ENCODE measurements around the gene SYNDIG1. TPM values are rescaled to one million over a fixed set of nuclear protein-coding genes. Genes with fewer than 3 reads are reported as not detected.
"Not testable (repeated sequence)": the region's sequence is repeated elsewhere in the genome, so short reads cannot be mapped to it uniquely, and the experiment has no call there.

The SYNDIG1 gene
- total RNA-seq, 2 donors from 2014 or later = not detected

DNA sequence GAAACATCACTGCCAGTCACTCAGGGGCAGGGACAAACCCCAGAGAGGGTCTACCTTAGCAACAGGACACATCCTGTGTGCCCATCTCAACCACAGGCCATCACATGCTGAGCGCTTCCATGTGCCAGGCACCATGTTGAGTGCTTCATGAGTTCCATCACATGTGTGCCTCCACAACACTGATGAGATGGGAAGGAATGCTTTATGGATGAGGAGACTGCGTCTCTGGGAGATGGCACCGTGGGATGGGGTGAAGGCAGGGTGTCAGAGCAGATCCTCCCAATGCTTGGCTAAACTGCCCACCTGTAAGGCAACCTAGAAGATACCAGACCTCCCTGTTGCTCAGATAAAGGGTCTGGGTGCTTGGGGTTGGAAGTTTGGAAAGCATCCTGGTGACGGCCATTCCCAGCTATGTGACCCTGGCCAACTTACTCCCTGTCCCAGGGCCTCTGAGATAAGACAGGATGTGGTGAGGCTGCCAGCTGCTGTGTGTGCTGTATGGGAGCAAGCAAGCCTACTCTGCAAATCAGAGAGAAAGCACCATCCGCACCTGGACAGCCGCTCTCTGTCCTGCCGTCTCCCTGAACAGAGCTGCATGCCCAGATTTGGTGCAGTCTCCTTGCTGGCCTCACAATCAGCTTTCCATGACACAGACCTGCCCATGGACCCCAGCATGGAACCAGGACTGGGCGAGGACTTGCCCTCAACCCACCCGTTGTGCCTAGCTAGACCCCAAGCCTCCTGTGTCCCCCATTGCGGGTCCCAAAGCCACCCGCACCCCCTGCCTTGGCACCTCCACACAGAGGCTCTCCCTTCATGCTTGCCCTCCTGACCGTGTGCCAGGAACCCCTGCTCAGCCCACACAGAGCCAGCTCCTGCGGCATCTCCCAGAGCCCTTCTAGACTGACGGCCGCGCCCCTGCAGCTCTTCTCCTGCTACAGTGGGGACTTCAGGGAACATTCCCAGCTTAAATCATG lies 143.7 kb downstream of the SYNDIG1 start:
- H3K27ac Mint-ChIP-seq = no peak overlapping the region
- no peak for DNase-seq (ENCODE audit: low spot score in 2 of 2)
- no peaks in the 10 kb centered on the region for H3K9me3 Mint-ChIP-seq
- no peak for ATAC-seq
- H3K36me3 Mint-ChIP-seq = no peaks in the 10 kb centered on the region

GRCh38 chr20:24614341-24614740 lies 144.9 kb downstream of the SYNDIG1 start:
- ATAC-seq = no peak

DNA sequence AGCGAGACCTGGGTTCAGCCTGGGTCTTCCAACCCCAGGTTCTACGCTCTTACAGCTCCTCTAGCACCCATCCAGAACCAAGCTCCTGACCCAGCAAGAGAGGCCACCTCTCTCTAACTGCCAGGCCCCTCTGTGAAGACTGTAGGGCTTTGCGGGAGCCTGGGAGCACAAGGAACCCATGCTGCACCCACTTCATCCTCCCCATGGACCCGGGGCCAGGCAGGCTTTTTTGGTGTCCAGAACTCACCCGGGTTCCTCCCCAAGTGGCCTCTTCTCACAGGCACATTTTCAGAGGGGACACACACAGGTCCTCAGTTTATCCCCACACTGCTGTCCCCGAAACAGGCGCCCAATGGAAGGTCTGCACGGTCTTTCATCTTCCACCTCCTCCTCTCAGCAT lies 145.9 kb downstream of the SYNDIG1 start:
- H3K9me3 Mint-ChIP-seq = no peaks in the 10 kb centered on the region

More at GRCh38 chr20:24614341-24614740, 144.9 kb downstream of the SYNDIG1 start:
- Mint-ChIP-seq H3K9me3 (no peaks in the 10 kb centered on the region), H3K36me3 (no peaks in the 10 kb centered on the region), H3K27ac (no peak overlapping the region)
- DNase-seq (ENCODE audit: low spot score in 2 of 2) = no peak

DNA sequence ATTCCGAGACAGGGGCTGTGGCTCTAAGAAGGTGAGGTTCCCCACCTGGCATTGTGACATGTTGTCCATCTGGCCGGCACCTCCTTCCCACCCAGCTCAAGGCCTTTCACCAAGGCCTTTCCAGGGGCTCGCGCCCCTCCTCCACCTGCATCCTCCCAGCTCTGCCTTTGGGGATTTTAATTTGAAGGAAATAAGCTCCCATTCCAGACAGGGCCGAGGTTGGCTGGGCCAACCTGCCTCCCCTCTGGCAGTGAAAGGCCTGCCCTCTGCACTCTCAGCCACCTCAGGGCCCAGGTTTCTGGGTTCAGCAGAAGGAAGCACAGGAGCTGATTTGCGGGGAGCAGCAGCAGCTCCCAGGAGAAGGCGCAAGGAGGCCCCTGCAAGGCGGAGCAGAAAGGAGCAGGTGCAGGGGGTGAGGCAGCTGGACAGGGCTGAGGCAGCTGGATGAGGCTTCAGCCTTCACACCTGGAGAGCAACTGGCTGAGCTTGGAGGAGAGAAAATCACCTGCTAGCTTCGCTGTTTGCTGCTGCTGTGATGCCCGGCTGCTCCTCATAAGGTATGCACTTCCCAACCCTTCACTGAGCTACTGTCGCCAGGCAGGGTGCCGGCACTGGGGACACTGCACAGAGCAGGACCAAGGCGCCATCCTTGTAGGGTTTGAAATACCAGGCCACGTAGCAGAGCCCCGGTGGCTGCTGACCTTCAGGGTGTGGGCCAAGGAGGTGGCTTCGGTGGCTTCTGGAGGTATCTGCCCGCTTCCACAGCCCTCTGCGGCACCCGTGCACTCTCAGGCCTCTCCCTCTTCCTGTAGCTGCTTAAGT lies 147.0 kb downstream of the SYNDIG1 start:
- Mint-ChIP-seq H3K9me3 (no peaks in the 10 kb centered on the region), H3K27ac (no peak overlapping the region), H3K36me3 (no peaks in the 10 kb centered on the region)
- ATAC-seq (no peak), DNase-seq (ENCODE audit: low spot score in 2 of 2) (no peak)

More for the DNA sequence above, 145.9 kb downstream of the SYNDIG1 start:
- DNase-seq (ENCODE audit: low spot score in 2 of 2) (no peak), ATAC-seq (no peak)
- no peaks in the 10 kb centered on the region for H3K36me3 Mint-ChIP-seq
- no peak overlapping the region for H3K27ac Mint-ChIP-seq

DNA sequence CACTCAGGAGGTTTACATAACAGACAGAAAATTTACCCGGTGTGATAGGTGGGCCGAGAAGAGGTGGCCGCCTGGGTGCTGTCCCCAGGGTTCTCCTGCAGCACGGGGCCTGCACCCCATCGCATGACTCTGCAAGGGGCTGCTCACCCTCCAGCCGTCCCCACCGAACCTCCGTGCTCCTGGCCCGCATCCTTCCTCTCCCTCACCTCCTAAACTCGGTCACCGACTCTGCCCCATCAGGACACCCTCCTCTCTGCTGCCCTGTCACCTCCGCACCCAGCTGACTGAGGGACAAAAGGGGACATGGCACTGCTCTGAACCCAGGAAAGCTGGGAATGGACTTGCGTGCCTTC lies 147.6 kb downstream of the SYNDIG1 start:
- Mint-ChIP-seq H3K9me3 (no peaks in the 10 kb centered on the region), H3K36me3 (no peaks in the 10 kb centered on the region), H3K27ac (no peak overlapping the region)
- ATAC-seq (no peak), DNase-seq (ENCODE audit: low spot score in 2 of 2) (no peak)

GRCh38 chr20:24617757-24618450 lies 148.5 kb downstream of the SYNDIG1 start:
- DNase-seq (ENCODE audit: low spot score in 2 of 2) (no peak), ATAC-seq (no peak)
- no peaks in the 10 kb centered on the region for H3K36me3 Mint-ChIP-seq
- H3K9me3 Mint-ChIP-seq = no peaks in the 10 kb centered on the region
- no peak overlapping the region for H3K27ac Mint-ChIP-seq

- Mint-ChIP-seq H3K36me3 (no peaks in the 10 kb centered on the region), H3K9me3 (no peaks in the 10 kb centered on the region), H3K27ac (no peak overlapping the region)
- DNase-seq (ENCODE audit: low spot score in 2 of 2) (no peak), ATAC-seq (no peak)
Observed at GRCh38 chr20:24618739-24619138, 149.3 kb downstream of the SYNDIG1 start.

DNA sequence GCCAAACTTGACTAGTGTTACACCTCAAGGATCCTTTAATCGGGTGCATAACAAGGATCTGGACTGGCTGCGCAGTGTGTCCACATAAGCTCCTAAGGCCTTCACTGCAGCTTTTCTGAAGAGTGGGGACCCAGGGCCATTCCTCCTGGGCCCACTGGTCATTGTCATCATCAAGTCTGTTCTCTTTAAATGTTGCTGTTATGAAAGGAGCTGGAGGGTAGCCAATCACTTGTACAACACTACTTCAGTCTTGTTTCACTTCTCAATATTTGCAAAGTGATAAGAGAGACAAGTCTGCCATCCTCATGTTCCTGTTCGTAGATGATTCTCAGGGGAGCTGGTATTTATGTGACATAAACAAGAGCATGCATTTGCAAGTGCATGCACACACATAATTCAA lies 149.8 kb downstream of the SYNDIG1 start:
- Mint-ChIP-seq H3K27ac (no peak overlapping the region), H3K9me3 (no peaks in the 10 kb centered on the region), H3K36me3 (no peaks in the 10 kb centered on the region)
- ATAC-seq (no peak), DNase-seq (ENCODE audit: low spot score in 2 of 2) (no peak)

DNA sequence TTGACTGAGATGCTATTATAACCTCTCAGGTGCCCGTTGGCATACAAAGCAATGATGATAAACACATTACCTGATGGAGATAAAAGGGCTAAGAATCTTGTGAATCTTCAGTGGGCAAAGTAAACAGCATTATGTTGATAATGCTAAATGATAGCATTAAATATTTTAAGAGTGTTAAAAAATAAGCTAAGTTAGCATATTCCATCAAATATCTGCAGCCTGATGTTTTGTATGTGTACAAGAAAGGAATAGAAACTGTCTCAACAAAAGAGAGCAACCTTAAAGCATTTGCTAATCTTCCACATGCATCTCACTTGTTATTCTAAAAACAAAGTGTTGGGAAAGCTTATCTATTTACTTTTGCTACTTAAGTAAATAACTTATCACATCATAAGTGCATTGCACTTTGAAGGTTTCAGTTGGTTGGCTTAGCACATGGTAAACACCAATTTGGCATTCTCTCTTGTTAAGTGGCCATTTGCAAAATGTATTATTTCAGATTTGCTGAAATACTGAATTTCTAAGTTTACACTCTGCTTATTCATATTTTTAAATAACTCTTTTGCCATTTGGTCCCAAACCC lies 151.6 kb downstream of the SYNDIG1 start:
- no peaks in the 10 kb centered on the region for H3K9me3 Mint-ChIP-seq
- DNase-seq (ENCODE audit: low spot score in 2 of 2) = no peak
- ATAC-seq = no peak
- no peaks in the 10 kb centered on the region for H3K36me3 Mint-ChIP-seq
- no peak overlapping the region for H3K27ac Mint-ChIP-seq

- no peaks in the 10 kb centered on the region for H3K9me3 Mint-ChIP-seq
- DNase-seq (ENCODE audit: low spot score in 2 of 2) (no peak), ATAC-seq (no peak)
- no peak overlapping the region for H3K27ac Mint-ChIP-seq
- no peaks in the 10 kb centered on the region for H3K36me3 Mint-ChIP-seq
Observed at GRCh38 chr20:24622856-24623255, 153.4 kb downstream of the SYNDIG1 start.

GRCh38 chr20:24626141-24626540 lies 156.7 kb downstream of the SYNDIG1 start:
- not testable (repeated sequence) for H3K36me3 Mint-ChIP-seq, H3K27ac Mint-ChIP-seq, ATAC-seq, H3K9me3 Mint-ChIP-seq
- peak in 1 of 2 donors; percentile 33 for DNase-seq (ENCODE audit: low spot score in 2 of 2)

GRCh38 chr20:24627291-24627690 lies 157.9 kb downstream of the SYNDIG1 start:
- Mint-ChIP-seq H3K27ac (no peak overlapping the region), H3K9me3 (no peaks in the 10 kb centered on the region), H3K36me3 (no peaks in the 10 kb centered on the region)

DNA sequence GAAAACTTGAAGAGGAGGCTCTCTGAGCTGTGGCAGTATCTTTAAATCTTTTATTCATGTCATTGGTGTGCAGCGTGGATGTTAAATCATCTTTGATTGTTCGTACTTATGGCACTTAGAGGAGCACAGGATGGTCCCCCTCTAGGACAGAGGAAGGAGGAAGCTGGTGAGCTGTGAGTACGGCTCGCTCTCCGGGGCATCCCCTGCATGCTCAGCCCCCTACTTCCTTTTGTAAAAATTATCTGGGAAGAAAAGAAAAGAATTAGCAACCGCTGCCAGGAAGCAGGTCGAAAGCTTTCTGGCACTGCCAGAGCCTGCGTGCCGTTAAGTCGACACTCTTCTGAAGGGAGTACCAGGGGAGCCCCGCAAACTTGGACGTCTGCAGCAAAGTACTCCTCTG lies 158.5 kb downstream of the SYNDIG1 start:
- DNase-seq (ENCODE audit: low spot score in 2 of 2) (peak in 1 of 2 donors; percentile 26), ATAC-seq (no peak)
- Mint-ChIP-seq H3K27ac (no peak overlapping the region), H3K9me3 (no peaks in the 10 kb centered on the region), H3K36me3 (no peaks in the 10 kb centered on the region)

More at GRCh38 chr20:24627291-24627690, 157.9 kb downstream of the SYNDIG1 start:
- DNase-seq (ENCODE audit: low spot score in 2 of 2) = no peak
- ATAC-seq = no peak

GRCh38 chr20:24628985-24629384 lies 159.6 kb downstream of the SYNDIG1 start:
- ATAC-seq (no peak), DNase-seq (ENCODE audit: low spot score in 2 of 2) (peak in 1 of 2 donors; percentile 20)
- Mint-ChIP-seq H3K36me3 (no peaks in the 10 kb centered on the region), H3K9me3 (no peaks in the 10 kb centered on the region), H3K27ac (peak overlapping the region in 1 of 2 donors; percentile 6)

GRCh38 chr20:24629668-24630067 lies 160.2 kb downstream of the SYNDIG1 start:
- Mint-ChIP-seq H3K27ac (peak overlapping the region in 1 of 2 donors; percentile 6), H3K36me3 (no peaks in the 10 kb centered on the region), H3K9me3 (no peaks in the 10 kb centered on the region)
- ATAC-seq (no peak), DNase-seq (ENCODE audit: low spot score in 2 of 2) (peak in 1 of 2 donors; percentile 23)

GRCh38 chr20:24630486-24631172 lies 161.2 kb downstream of the SYNDIG1 start:
- H3K36me3 Mint-ChIP-seq = no peaks in the 10 kb centered on the region
- no peak for ATAC-seq

More at GRCh38 chr20:24630486-24631172, 161.2 kb downstream of the SYNDIG1 start:
- H3K27ac Mint-ChIP-seq = no peak overlapping the region
- peak in 1 of 2 donors; percentile 33 for DNase-seq (ENCODE audit: low spot score in 2 of 2)
- no peaks in the 10 kb centered on the region for H3K9me3 Mint-ChIP-seq

All from activated naive CD4-positive, alpha-beta T cell treated with anti-CD3 and anti-CD28 coated beads, Interleukin-2, amount 50 U/mL, for 72 hours (primary cell).